DMS79 (cell line): Measurements from ENCODE around the gene GSN.

Source experiments
- DNase-seq: peaks from one replicate; lab custom pipeline; 2025; lab: John Stamatoyannopoulos, UW

Gene GSN

DNA sequence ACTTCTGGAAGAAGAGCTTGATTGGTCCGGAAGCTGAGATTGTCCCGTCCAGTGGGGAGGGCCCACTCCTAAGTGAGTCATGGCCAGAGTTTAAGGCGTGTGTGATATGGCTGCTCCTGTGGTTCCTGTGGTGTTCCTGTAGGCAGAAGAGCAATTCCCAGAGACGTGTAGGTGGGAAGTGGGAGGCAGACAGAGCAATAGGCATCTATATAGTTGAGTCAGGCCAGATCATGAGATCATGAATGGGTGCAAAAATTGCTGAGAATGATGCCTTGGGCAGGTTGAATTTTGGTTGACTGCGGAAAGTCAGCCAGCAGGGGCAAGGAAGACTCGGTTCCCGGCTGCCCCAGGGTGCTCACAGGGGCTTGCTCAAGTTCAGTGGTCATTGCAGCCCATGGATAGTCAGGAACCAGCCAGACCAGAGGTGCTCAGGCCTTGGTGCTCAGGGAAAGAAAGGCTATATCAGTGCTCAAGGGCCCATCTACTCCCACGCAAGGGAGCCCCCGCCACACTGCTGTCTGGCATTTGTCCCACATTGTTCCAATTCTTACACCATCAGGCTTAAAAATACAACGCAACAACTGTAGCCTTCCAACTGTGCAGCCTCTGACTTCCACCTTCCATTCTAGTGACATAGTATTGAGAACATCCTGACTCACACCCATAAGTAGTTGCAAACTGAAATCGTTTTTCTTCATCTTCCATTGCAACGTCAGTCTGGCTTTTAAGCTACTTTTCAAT is 21.0 kb upstream of the GSN start:
- no peak for DNase-seq

DNA sequence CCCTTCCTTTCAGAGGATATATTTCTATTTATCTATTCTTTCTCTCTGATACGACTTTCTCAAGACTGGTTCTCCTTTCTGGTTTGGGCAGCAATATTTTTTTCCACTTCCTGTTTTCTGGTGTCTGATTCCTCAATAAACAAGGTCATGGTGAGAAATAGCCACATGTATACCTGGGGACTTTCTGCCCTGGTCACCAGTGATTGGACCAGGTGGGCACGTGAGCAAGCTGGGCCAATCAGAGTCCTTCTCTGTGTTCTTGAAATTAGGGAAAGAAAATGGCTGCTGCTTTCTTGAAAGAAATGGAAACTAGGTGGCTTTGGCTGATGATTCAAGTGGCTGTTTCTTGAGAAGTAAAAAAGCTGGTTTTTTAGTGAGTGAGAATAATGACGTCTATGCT is 18.4 kb upstream of the GSN start:
- DNase-seq = no peak

GRCh38 chr9:121252104-121252851 is 15.7 kb upstream of the GSN start:
- DNase-seq = no peak

GRCh38 chr9:121253162-121253561 is 14.8 kb upstream of the GSN start:
- DNase-seq = no peak

- no peak for DNase-seq
Measured at GRCh38 chr9:121253821-121254501, 14.0 kb upstream of the GSN start.

- no peak for DNase-seq
Measured at GRCh38 chr9:121259498-121259897, 8.5 kb upstream of the GSN start.

- no peak for DNase-seq
Measured at GRCh38 chr9:121259935-121260334, 8.0 kb upstream of the GSN start.

DNA sequence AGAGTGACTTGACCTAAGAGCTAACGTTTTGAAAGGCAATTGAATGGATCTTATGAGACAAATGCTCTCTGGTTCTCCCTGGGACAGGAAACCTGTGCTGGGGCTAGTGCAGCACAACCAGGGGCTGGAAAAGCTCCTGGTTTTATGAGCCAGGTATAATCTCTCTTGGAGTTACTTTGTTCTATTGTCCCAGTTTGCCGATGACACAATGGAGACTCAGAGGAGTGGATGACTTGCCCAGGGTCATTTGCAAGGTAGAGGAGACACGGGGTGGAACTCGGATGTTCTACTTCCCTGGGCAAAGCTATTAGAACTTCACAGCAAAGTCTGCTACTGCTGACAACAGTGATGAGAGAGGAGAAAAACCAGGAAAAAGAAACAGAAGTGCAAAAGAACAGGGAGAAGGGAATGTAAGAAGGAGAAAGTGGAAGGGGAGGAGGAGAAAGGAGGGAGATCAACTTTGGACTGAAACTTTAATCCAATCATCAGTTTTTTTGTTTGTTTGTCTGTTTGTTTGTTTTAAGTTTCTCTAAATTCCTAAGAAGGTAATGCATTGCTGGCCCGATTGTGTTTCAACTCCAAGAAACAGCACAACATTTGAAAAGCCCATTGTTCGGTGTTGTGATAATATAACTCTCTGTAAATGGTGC is 7.4 kb upstream of the GSN start:
- no peak for DNase-seq

DNA sequence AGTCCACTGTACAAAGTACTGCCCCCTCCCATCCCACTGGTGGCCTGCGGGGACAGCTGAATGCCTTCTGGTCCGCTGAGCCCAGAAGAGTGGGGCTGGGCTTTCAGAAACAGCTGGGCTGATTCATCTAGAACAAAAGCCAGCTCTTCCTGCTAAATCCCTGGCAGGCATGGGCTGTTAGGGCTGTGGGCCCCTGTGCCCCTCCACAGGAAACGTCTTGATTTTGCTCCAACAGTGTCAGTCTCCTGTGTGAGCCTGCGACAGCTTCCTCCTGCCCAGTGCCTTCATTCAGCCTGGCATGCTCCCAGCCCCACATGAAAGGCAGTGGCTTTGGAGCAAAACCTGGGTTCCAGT is 6.9 kb upstream of the GSN start:
- peak; percentile 48 for DNase-seq

DNA sequence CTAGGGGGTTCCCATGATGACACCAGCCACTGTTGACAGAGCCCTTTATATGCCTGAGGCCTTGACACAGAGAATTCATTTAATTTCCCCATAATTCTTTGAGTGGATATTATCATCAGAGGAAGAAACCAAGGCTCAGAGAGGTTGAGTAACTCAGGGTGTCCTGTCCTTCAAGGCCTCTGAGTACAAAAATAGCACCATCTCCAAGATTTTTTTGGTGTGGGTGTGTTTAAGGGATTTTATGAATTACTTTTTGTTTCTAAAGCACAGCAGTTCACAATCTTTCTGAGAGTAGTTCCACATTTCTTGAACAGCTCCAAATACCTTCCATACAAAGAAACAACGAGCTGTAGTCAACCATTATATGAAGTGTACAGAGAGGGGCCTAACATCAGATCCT is 6.2 kb upstream of the GSN start:
- DNase-seq = no peak

- DNase-seq = no peak
Measured at GRCh38 chr9:121262423-121262822, 5.5 kb upstream of the GSN start.

DNA sequence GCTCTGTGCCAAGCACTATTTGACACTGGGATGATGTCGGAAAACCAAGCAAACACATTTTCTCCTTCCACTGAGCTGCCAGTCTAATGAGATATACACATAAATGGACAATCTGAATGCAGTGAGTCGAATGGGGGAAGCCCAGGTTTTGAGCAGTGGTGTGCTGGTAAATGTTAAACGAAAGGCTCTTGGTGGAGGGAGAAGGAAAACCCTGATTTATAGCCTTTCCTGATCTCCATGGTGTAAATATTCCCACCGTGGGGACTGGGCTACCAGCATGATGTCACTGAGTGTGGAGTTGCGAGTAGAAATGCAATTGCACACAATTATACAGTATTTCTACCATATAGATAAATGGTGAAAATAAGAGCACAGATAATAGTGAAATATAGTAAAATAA is 5.0 kb upstream of the GSN start:
- no peak for DNase-seq

DNA sequence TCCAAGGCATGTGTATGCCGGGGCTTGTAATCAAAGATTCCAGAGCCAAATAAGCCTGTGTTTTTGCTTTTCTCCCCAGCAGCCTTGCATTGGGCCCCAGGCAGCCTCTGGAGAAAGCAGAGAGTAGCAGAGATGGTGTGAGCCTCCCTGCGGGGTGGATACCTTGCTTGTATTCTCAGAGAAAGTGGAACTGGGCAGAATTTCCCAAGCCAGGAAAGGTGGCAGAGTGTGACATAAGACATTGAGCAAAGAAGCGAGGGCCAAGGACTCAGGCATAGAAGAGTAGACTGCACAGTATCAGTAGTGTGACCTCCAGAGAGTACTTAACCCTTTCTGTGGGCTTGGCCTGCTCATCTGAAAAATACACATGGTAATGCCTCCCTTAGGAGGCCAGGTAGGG is 1.6 kb upstream of the GSN start:
- DNase-seq = no peak

DNA sequence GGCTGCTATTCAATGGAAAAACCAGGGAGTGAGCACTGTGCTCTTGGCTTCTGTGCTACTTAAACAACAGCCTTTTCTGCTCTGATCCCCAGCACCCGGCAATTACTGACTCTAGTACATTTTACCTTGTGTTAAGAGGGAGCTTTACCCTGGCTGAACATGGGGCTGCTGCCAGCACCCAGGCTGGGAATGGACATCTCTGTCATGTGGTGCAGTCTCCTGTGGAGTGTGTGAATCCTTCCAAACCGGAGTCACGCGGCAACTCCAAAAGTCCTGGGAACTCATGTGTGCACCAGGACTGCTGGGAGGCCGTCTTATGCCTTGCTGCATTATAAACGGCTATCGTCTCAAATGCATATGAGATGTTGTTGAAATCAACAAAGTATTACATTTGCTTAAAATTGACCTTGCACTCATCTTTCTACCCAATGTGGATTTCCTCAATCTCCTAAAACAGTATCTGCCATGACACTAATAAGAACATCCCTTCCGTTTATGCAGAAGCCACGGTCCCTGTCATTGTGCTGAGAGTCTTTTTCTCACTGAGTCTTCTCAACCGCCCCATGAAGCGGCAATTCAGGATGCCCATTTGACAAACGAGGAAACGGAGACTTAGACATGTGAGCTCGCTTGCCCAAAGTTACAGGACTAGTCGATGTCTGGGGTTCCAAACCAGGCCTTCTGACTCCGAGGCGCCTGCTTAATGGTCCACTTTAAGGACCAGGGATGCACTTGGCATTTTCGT is 884 bp upstream of the GSN start:
- DNase-seq = no peak

DNA sequence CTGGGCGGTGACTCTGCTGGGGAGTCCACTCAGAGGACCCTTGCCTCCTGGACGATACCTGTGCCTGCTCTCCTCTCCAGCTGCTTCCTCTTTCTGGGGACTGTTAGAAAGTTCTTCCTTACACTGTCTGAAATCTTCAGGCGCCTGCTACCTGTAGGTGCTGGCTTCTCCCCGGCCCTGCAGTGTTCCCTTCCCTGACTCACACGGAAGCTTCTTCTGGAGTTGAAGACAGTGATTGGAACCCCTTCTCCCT is 562 bp downstream of the GSN start:
- DNase-seq = no peak

DNA sequence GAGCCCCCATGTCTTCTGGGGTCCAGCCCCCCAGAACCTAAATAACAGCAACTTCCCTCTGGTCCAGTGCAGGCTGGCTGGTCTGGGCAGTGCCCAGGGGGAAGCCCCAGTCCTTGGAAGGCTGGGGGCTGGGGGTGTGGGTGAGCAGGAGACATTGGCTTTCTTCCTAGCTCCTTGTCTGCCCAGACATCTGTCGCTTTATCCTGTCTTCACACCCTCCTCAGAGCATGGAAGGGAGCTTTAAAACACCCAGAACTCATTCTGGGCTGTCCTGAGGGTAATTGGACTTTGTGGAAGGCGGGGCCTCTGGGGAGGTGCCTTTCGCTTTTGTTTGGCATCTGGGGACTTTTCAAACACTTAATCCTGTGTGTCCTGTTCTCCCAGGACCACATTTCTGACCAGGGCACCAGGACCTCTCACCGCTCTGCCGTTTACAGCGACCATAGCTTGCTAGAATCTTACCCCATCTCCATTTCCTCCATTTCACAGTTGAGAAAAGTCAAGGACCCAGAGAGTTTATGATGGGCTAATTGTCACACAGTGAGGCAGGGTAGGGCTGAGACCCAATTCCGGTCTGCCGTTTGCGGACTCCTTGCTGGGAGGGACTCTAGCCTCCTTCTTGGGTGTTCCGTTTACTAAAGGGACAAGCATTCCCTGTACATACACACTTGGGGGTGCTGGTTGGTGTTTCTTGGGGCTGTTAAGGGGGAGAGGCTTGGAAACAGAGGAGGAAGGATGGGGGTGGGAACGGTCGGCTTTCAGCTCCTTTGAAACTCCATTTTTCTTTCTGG is 1.1 kb downstream of the GSN start:
- no peak for DNase-seq

DNA sequence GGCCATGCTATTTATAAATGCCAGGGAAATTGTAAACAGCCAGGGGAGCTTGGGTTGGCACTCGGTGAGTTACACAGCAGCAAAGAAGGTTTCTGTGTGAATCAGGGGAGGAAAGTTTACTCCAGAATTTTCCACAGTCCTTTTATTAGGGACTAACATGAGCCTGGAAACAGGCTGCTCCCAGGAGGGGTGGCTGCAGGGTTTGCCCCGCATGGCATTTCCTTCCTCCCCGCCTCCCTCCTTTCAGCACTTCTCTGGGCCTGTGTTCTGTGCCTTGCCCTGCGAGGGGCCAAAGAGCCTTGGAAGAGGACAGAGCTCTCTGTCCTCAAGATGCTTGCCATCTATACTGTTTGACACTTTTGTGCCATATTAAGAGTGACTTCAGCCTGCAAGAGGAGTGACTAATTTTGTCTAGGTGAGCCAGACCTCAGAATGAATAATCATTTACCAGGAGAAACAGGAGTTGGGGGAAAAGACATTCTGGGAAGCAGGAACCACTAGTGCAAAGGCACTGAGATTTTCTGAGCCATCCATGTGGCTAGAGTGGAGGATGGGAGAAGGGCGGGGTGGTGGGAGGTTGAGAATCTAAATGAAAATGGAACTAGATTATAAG is 1.8 kb downstream of the GSN start:
- no peak for DNase-seq

DNA sequence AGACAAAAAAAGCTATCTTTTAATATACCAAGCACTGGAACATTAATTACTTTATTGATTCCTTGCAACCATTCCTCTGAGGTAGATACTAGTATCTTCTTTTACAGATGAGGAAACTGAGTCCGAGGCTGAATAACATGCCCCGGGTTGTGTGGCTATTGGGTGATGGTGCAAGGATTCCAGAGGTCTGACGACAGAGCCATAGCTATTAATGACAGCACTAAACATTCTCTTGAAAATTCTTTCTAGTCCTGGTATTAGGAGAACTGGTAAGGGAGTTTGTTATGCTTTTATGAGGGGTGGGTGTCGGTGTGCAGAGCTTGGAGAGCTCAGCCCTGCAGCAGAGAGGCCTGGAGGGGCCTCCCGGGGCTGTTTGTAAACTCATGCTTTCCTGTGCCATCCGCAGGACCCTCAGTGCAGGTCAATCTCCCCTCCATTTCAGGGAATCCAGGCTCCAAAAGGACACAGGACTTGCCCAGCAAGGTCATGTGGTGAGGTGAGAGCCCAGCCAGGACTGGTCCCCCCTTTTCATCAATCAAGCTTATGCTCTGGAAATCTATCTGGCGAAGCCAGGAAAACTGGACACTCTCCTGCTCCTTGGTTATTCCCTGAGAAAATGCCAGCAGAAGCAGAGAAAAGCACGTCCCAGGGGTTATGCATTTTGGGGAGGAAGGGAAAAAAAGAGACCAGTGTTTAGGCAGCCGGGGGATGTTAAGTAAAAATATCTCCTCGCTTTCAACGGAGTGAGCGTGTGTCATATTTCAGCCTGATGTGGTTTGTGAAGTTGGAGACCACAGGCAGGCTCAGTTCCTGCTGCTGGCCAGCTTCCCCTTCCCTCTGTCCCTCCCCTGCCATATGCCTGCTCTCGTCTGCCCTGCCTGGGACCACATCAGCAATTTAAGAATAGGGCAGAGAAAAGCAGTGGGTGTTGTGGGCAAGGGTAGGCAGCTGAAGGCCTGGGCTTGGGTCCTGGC is 3.7 kb downstream of the GSN start:
- no peak for DNase-seq

GRCh38 chr9:121272401-121272948 is 4.5 kb downstream of the GSN start:
- no peak for DNase-seq
